22Rv1 (cell line): ENCODE measurements around the gene JPT2.

Experiments
- CTCF ChIP-seq: fragments of 450-650 bp; IDR thresholded peaks from 2 replicates; pipeline ENCODE4 v1.5.1; 2017; ENCODE audit warnings: mild to moderate bottlenecking
- ZFX ChIP-seq: fragments of 450-650 bp; IDR thresholded peaks from 2 replicates; pipeline ENCODE4 v1.6.1; 2017; ENCODE audit warnings: antibody characterized with exemption, borderline replicate concordance

GRCh38 chr16:1651094-1651973 lies 26.7 kb upstream of the JPT2 start:
- TF ChIP-seq CTCF (no peak), ZFX (no peak)
